SK-N-MC (cell line): ENCODE results near the gene LMBRD2.

ENCODE experiments used
- DNase-seq: peaks from one replicate; pipeline ENCODE4 v3.0.0-alpha.2; 2011; ENCODE audit warnings: low read depth, low spot score
- H3K27ac ChIP-seq: fragments of 200-600 bp; sonication (generic); 2 replicates; pipeline ENCODE4 v1.5.1; 2016; ENCODE audit warnings: mixed run types
- H3K36me3 ChIP-seq: fragments of 200-600 bp; sonication (generic); 2 replicates; pipeline ENCODE4 v1.6.1; 2017; ENCODE audit warnings: antibody characterized with exemption, low read length, mixed read lengths; ENCODE audit not compliant: insufficient read depth
- H3K4me3 ChIP-seq: fragments of 200-600 bp; sonication (generic); 2 replicates; pipeline ENCODE4 v1.5.1; 2016
- H3K9ac ChIP-seq: fragments of 200-600 bp; sonication (generic); 2 replicates; pipeline ENCODE4 v1.8.0; 2017; ENCODE audit warnings: mixed run types, mixed read lengths; ENCODE audit not compliant: insufficient read length
- H3K9me3 ChIP-seq: fragments of 200-600 bp; sonication (generic); 2 replicates; pipeline ENCODE4 v1.6.1; 2017; ENCODE audit warnings: low read depth, mild to moderate bottlenecking, antibody characterized with exemption, low read length, moderate library complexity, mixed read lengths
- EZH2 ChIP-seq: fragments of 200-600 bp; sonication (generic); IDR thresholded peaks from one replicate; pipeline ENCODE4 v1.6.1; 2017; ENCODE audit warnings: antibody characterized with exemption
- FOXP2 ChIP-seq: optimal IDR thresholded peaks from 2 replicates; pipeline ENCODE3; 2011; ENCODE audit warnings: mild to moderate bottlenecking, moderate library complexity; ENCODE audit not compliant: insufficient read depth; ENCODE audit errors: extremely low read length, control extremely low read depth
- POLR2AphosphoS5 ChIP-seq: IDR thresholded peaks from 2 replicates; pipeline ENCODE4 v1.6.1; 2012; ENCODE audit warnings: mild to moderate bottlenecking, low read depth, low read length, borderline replicate concordance

The LMBRD2 gene

DNA sequence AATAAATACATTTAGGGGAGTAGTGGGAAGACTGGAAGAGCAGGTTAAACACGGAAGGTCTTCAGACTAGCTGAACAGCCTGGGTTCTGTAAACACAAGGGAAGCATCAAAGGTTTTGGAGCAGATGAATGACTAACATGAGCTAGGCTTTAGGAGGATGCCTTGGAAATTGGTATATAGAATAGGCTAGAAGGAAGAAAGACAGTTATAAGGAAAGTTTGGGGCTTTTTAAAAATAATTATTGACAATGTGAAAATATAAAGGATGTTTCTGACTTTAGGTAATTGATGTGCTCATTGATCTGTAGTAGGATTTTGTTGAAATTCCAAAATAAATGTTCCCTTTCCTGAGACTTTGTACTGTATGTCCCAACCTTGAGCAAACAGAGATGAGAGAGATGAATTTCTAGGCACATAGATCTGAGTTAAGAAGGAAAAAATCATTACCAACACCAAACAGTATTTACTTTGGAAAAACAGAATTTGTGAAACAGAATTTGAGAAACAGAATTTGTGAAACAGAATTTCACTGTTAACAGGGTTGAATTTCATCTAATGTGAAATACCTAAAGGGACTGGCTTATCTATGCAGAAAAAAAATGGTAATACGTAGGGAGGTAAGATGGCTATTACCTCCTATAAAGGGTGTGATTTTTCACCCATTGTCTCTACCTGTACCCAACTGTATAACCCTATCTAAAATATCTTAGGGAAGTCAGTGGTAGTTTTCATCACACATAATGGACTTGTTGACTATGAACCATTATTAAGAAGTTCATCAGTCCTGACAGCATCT is 29.1 kb upstream of the LMBRD2 start:
- Histone ChIP-seq H3K4me3 (no peak overlapping the region), H3K36me3 (peaks cover 84% of the 10 kb centered on the region), H3K9ac (no peak overlapping the region), H3K27ac (no peak overlapping the region), H3K9me3 (no peaks in the 10 kb centered on the region)
- TF ChIP-seq POLR2AphosphoS5 (no peak), EZH2 (no peak), FOXP2 (no peak)
- no peak for DNase-seq

DNA sequence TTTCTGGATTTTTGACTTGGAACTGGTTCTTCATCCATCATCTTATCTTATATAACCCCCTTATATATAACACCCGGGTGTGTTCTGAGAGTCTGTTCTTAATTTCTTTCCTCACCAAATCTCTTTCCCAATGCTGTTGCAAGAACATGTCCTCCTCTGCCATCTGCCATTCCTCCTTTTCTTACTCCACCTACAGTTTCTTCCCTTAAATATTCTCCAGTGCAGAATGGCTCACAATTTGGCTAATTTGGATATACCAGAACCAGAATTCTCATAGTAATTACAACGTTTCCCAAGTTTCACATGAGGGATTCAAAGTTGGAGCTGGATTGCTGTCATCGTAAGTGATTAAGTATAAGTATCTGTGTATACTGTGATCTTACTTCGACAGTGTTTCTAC is 28.3 kb upstream of the LMBRD2 start:
- no peak overlapping the region for H3K4me3 ChIP-seq
- H3K27ac ChIP-seq = no peak overlapping the region
- TF ChIP-seq POLR2AphosphoS5 = no peak
- no peak overlapping the region for H3K9ac ChIP-seq
- DNase-seq = no peak
- no peaks in the 10 kb centered on the region for H3K9me3 ChIP-seq
- peaks cover 92% of the 10 kb centered on the region for H3K36me3 ChIP-seq

DNA sequence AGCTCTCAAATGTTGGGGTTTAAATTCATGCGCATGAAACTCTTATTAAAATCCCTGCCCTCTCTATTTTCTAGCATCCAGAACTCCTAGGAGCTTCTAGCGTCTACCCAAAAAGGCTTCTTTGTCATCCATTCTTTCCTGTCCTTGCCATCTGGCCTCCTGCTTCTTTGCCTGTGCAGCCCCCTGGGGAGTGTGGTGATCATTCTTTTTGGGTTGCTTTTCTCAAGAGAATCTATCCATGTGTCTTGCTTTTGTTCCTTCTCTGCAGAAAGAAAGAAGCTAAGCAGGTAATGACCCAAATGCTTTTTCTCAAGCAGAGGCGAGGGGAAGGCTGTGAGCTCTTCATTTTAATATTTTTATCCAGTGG is 26.8 kb upstream of the LMBRD2 start:
- Histone ChIP-seq H3K36me3 (peaks cover 96% of the 10 kb centered on the region), H3K9me3 (no peaks in the 10 kb centered on the region), H3K9ac (no peak overlapping the region), H3K4me3 (no peak overlapping the region), H3K27ac (no peak overlapping the region)
- DNase-seq = no peak
- TF ChIP-seq FOXP2 (no peak), EZH2 (no peak), POLR2AphosphoS5 (no peak)

DNA sequence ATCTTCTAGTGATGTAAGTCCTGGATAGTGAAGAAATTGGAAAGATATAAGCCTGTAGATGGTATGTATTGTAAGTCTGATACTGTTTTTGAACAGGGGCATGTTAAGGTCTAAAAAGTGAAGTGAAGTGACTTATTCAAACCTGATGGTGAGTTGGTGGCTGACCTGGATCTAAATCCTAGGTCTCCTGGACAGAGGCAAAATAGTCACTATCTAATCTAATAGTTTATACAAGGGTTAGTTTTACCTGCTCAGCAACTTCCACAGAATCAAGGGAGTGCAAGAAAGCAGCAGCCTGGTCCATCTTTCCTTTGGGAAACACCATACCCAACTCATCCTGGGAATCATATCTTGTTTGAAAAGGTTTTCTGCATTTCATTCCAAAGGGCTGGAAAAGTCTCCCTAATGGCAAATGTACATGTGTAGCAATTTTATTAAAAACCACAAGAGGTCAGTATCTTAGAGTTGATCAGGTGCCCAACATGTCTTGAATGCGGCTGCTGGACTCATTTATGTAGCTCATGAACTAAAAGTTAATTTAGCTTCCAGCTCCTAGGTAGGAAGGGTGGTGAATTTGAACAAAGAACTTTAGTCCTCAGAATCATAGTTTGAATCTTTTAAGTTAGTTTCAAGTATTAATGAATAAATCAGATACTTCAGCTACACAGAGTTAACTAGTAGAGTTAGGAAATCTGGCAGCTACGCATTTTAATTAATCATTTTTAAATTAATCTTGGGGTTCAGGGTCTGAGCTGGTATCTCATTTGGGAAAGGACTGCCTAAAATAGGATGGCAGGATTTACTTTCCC is 26.2 kb upstream of the LMBRD2 start:
- H3K36me3 ChIP-seq = peaks cover 96% of the 10 kb centered on the region
- no peak overlapping the region for H3K9ac ChIP-seq
- no peak for DNase-seq
- no peaks in the 10 kb centered on the region for H3K9me3 ChIP-seq
- H3K4me3 ChIP-seq = no peak overlapping the region
- TF ChIP-seq POLR2AphosphoS5 (no peak), FOXP2 (no peak), EZH2 (no peak)
- H3K27ac ChIP-seq = no peak overlapping the region

GRCh38 chr5:36177154-36177553 is 25.5 kb upstream of the LMBRD2 start:
- DNase-seq = no peak
- H3K36me3 ChIP-seq = peaks cover 96% of the 10 kb centered on the region
- no peaks in the 10 kb centered on the region for H3K9me3 ChIP-seq
- H3K9ac ChIP-seq = no peak overlapping the region
- no peak overlapping the region for H3K27ac ChIP-seq
- no peak overlapping the region for H3K4me3 ChIP-seq
- TF ChIP-seq POLR2AphosphoS5 (no peak), EZH2 (no peak), FOXP2 (no peak)

GRCh38 chr5:36175043-36175442 is 23.4 kb upstream of the LMBRD2 start:
- H3K4me3 ChIP-seq = no peak overlapping the region
- peak overlapping the region; percentile 27 for H3K27ac ChIP-seq
- H3K36me3 ChIP-seq = peaks cover 96% of the 10 kb centered on the region
- H3K9me3 ChIP-seq = no peaks in the 10 kb centered on the region
- no peak overlapping the region for H3K9ac ChIP-seq
- TF ChIP-seq POLR2AphosphoS5 = no peak
- DNase-seq = no peak

GRCh38 chr5:36174119-36174518 is 22.4 kb upstream of the LMBRD2 start:
- Histone ChIP-seq H3K27ac (peak overlapping the region; percentile 27; the same call in 1 of the 2 replicates), H3K4me3 (no peak overlapping the region), H3K9ac (no peak overlapping the region), H3K9me3 (no peaks in the 10 kb centered on the region), H3K36me3 (peaks cover 96% of the 10 kb centered on the region)
- no peak for DNase-seq
- TF ChIP-seq POLR2AphosphoS5 = no peak
- no peak for TF ChIP-seq EZH2

DNA sequence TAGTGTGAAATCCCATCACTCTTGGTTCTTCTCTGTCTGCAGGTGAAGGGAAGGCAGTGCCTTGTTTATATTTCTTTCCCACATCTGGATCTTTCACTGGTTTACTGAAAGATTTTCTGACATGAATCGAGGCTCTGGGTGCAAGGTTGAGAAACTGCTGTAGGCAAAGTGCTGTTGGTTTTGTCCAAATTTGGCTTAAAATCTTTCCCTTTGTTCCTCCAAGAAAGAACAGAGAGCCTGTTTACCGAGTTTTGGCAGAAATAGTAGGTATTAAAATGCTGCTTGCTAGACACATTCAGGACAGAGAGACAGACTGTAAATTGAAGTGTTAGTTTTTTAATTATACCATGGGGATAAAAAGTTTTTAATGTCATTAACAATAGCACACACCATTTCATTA is 21.7 kb upstream of the LMBRD2 start:
- no peak for TF ChIP-seq FOXP2
- no peak for TF ChIP-seq POLR2AphosphoS5
- no peak for TF ChIP-seq EZH2
- DNase-seq = no peak
- H3K9ac ChIP-seq = no peak overlapping the region
- H3K4me3 ChIP-seq = no peak overlapping the region
- peak overlapping the region; percentile 27; the same call in 1 of the 2 replicates for H3K27ac ChIP-seq
- H3K36me3 ChIP-seq = peaks cover 96% of the 10 kb centered on the region
- H3K9me3 ChIP-seq = no peaks in the 10 kb centered on the region

GRCh38 chr5:36172599-36172998 is 20.9 kb upstream of the LMBRD2 start:
- H3K9me3 ChIP-seq = no peaks in the 10 kb centered on the region
- DNase-seq = no peak
- no peak overlapping the region for H3K27ac ChIP-seq
- no peak overlapping the region for H3K4me3 ChIP-seq
- no peak for TF ChIP-seq POLR2AphosphoS5
- TF ChIP-seq EZH2 = no peak
- no peak for TF ChIP-seq FOXP2
- H3K36me3 ChIP-seq = peaks cover 96% of the 10 kb centered on the region
- H3K9ac ChIP-seq = no peak overlapping the region
